PC-9 (cell line): ENCODE measurements around the gene UXS1. TPM values are rescaled to one million over a fixed set of nuclear protein-coding genes. Genes with fewer than 3 reads are reported as not detected.

Experiments used
- BruUV-seq: library from RNA; stranded (reverse); fragments of 400-500 nt; replicated peaks from 2 replicates; lab custom pipeline; 2021; lab: Mats Ljungman, UMichigan
- CTCF ChIA-PET: fragments of 300-600 bp; sonication (Branson Sonifier 250); formaldehyde crosslinking; loops from one replicate; lab custom pipeline; 2022; ENCODE audit warnings: antibody characterized with exemption; lab: Charles Lee
- POLR2A ChIA-PET: fragments of 300-600 bp; sonication (Branson Sonifier 250); formaldehyde crosslinking; loops from one replicate; lab custom pipeline; 2022; ENCODE audit warnings: antibody characterized with exemption; ENCODE audit not compliant: unreplicated experiment; lab: Charles Lee
- DNase-seq, 2 experiments: peaks; one replicate each; pipeline versions ENCODE4 v3.0.0 to v3.0.0-alpha.2; 2015 to 2022; ENCODE audit warnings: mixed read lengths in 1 of 2
- H2AFZ ChIP-seq: fragments of 200-600 bp; sonication (generic); 2 replicates; pipeline ENCODE4 v1.8.1; 2017; ENCODE audit warnings: antibody characterized with exemption
- H3F3A ChIP-seq: fragments of 200-600 bp; sonication (generic); 2 replicates; pipeline ENCODE4 v1.8.1; 2017; ENCODE audit warnings: antibody characterized with exemption, mild to moderate bottlenecking, low read depth; ENCODE audit not compliant: insufficient read depth
- H3K27ac ChIP-seq: fragments of 200-600 bp; sonication (generic); 2 replicates; pipeline ENCODE4 v1.6.1; 2016; ENCODE audit warnings: mixed run types
- H3K27me3 ChIP-seq: fragments of 200-600 bp; sonication (generic); 2 replicates; pipeline ENCODE4 v1.6.1; 2016; ENCODE audit warnings: low read depth, mixed run types; ENCODE audit not compliant: insufficient read depth
- H3K36me3 ChIP-seq: fragments of 200-600 bp; sonication (generic); 2 replicates; pipeline ENCODE4 v1.6.1; 2016; ENCODE audit warnings: low read depth, mixed run types
- H3K4me1 ChIP-seq: fragments of 200-600 bp; sonication (generic); replicated peaks from 2 replicates; pipeline ENCODE4 v1.6.1; 2016; ENCODE audit warnings: mixed run types; ENCODE audit not compliant: insufficient read depth
- H3K4me2 ChIP-seq: fragments of 200-600 bp; sonication (generic); 2 replicates; pipeline ENCODE4 v1.6.1; 2017; ENCODE audit warnings: mixed run types
- H3K4me3 ChIP-seq: fragments of 200-600 bp; sonication (generic); 2 replicates; pipeline ENCODE4 v1.6.1; 2016; ENCODE audit warnings: mixed run types
- H3K79me2 ChIP-seq: fragments of 200-600 bp; sonication (generic); 2 replicates; pipeline ENCODE4 v1.6.1; 2017; ENCODE audit warnings: low read depth, mixed run types
- H3K9me2 ChIP-seq: fragments of 200-600 bp; sonication (generic); 2 replicates; pipeline ENCODE4 v1.8.1; 2017; ENCODE audit warnings: mild to moderate bottlenecking; ENCODE audit not compliant: insufficient read depth
- H3K9me3 ChIP-seq: fragments of 200-600 bp; sonication (generic); 2 replicates; pipeline ENCODE4 v1.8.1; 2016; ENCODE audit warnings: low read depth; ENCODE audit not compliant: insufficient read depth
- H4K20me1 ChIP-seq: fragments of 200-600 bp; sonication (generic); 2 replicates; pipeline ENCODE4 v1.8.1; 2017; ENCODE audit not compliant: insufficient read depth
- CTCF ChIP-seq: fragments of 200-600 bp; sonication (generic); conservative IDR thresholded peaks from 2 replicates; pipeline ENCODE4 v1.6.1; 2017; ENCODE audit warnings: mixed run types, antibody characterized with exemption, mild to moderate bottlenecking, moderate library complexity
- EZH2 ChIP-seq: fragments of 200-600 bp; sonication (generic); IDR thresholded peaks from 2 replicates; pipeline ENCODE4 v1.8.0; 2017; ENCODE audit warnings: antibody characterized with exemption, low read depth
- intact Hi-C: fragments of 100-400 bp; cut with micrococcal nuclease; formaldehyde crosslinking; loops from one replicate; pipeline ENCODE4 v1.10.0; 2022; ENCODE audit not compliant: unreplicated experiment
- total RNA-seq: library from RNA; stranded (reverse); gene quantifications from 2 replicates; pipeline ENCODE4 v1.2.3, GENCODE V29; 2021

Gene UXS1
- total RNA-seq, 1 experiment from 2014 or later = 65.6 TPM

- intact Hi-C loops = loop anchor here (5.0 kb wide), 1 partner anchor 508 kb away; no protein-coding TSS in a partner anchor
- no TSS peak for BruUV-seq
- CTCF ChIA-PET = no interaction called here
Measured at GRCh38 chr2:106085181-106085940, 108.7 kb downstream of the UXS1 start.

GRCh38 chr2:106080959-106081358 lies 113.1 kb downstream of the UXS1 start:
- no peaks in the 10 kb centered on the region for H3K9me3 ChIP-seq
- ChIA-PET POLR2A (no interaction called here), CTCF (no interaction called here)
- no peaks in the 10 kb centered on the region for H3K4me1 ChIP-seq
- no peaks in the 10 kb centered on the region for H3K79me2 ChIP-seq
- H3K27me3 ChIP-seq = peaks cover 13% of the 10 kb centered on the region; the same call in 1 of the 2 replicates
- DNase-seq = no peak
- H3K4me3 ChIP-seq = no peak overlapping the region
- H3F3A ChIP-seq = no peaks in the 10 kb centered on the region
- no peak overlapping the region for H3K27ac ChIP-seq
- intact Hi-C loops = no loop called here
- no peaks in the 10 kb centered on the region for H3K36me3 ChIP-seq
- H3K4me2 ChIP-seq = no peak overlapping the region
- TF ChIP-seq EZH2 (no peak), CTCF (no peak)
- H4K20me1 ChIP-seq = no peaks in the 10 kb centered on the region
- H2AFZ ChIP-seq = no peak overlapping the region
- BruUV-seq = no TSS peak
- H3K9me2 ChIP-seq = no peaks in the 10 kb centered on the region

More at GRCh38 chr2:106085181-106085940, 108.7 kb downstream of the UXS1 start:
- no peaks in the 10 kb centered on the region for H3K36me3 ChIP-seq
- POLR2A ChIA-PET = no interaction called here
- no peaks in the 10 kb centered on the region for H3F3A ChIP-seq
- DNase-seq = no peak
- H3K27ac ChIP-seq = no peak overlapping the region
- no peak overlapping the region for H3K4me2 ChIP-seq
- H3K9me2 ChIP-seq = no peaks in the 10 kb centered on the region
- H3K9me3 ChIP-seq = no peaks in the 10 kb centered on the region
- TF ChIP-seq CTCF (no peak), EZH2 (no peak)
- no peaks in the 10 kb centered on the region for H4K20me1 ChIP-seq
- no peaks in the 10 kb centered on the region for H3K27me3 ChIP-seq
- no peak overlapping the region for H3K4me3 ChIP-seq
- no peak overlapping the region for H2AFZ ChIP-seq
- H3K4me1 ChIP-seq = no peaks in the 10 kb centered on the region
- no peaks in the 10 kb centered on the region for H3K79me2 ChIP-seq

GRCh38 chr2:106078096-106078495 lies 116.0 kb downstream of the UXS1 start:
- no peak for TF ChIP-seq CTCF
- TF ChIP-seq EZH2 = no peak

More at GRCh38 chr2:106078096-106078495, 116.0 kb downstream of the UXS1 start:
- Histone ChIP-seq H3F3A (no peaks in the 10 kb centered on the region), H3K36me3 (no peaks in the 10 kb centered on the region), H3K79me2 (no peaks in the 10 kb centered on the region), H3K4me3 (no peak overlapping the region), H2AFZ (no peak overlapping the region), H3K4me1 (no peaks in the 10 kb centered on the region), H3K9me3 (no peaks in the 10 kb centered on the region), H3K27ac (no peak overlapping the region), H4K20me1 (no peaks in the 10 kb centered on the region), H3K4me2 (no peak overlapping the region), H3K27me3 (peaks cover 35% of the 10 kb centered on the region), H3K9me2 (no peaks in the 10 kb centered on the region)
- POLR2A ChIA-PET = no interaction called here
- DNase-seq = no peak
- no TSS peak for BruUV-seq
- CTCF ChIA-PET = no interaction called here
- intact Hi-C loops = no loop called here
